K562 (cell line): Measurements from ENCODE around the gene PSPH. TPM values are rescaled to one million over a fixed set of nuclear protein-coding genes. Genes with fewer than 3 reads are reported as not detected.

Experiments used
- ARID1B ChIP-seq: fragments of 450-650 bp; IDR thresholded peaks from 2 replicates; pipeline ENCODE4 v1.6.1; 2016; ENCODE audit warnings: antibody characterized with exemption, mild to moderate bottlenecking, inconsistent platforms
- ESRRB ChIP-seq: fragments of 250-450 bp; sonication (Bioruptor Pico); IDR thresholded peaks from 2 replicates; pipeline ENCODE4 v1.5.0; 2020; ENCODE audit warnings: mild to moderate bottlenecking, moderate library complexity, borderline replicate concordance
- ETV1 ChIP-seq: fragments of 450-650 bp; conservative IDR thresholded peaks from 2 replicates; pipeline ENCODE4 v1.6.1; 2016; ENCODE audit warnings: missing genetic modification characterization, control low read depth, low read depth, missing compliant biosample characterization
- ETV6 ChIP-seq, 3 experiments: fragments of 150-350 bp in 1 of 3; sonication (generic) in 1 of 3; formaldehyde crosslinking in 1 of 3; IDR thresholded peaks; 2 replicates each; pipeline versions ENCODE4 v1.6.1 to v1.8.0; 2014 to 2022; ENCODE audit warnings: borderline replicate concordance in 2 of 3, low read depth in 2 of 3, antibody characterized with exemption in 1 of 3, low read length in 1 of 3, mild to moderate bottlenecking in 1 of 3, missing genetic modification reagents in 1 of 3
- FOXP1 ChIP-seq: sonication (generic); formaldehyde crosslinking; IDR thresholded peaks from 2 replicates; pipeline ENCODE4 v1.8.0; 2022; ENCODE audit warnings: mild to moderate bottlenecking, missing genetic modification reagents
- FUS ChIP-seq: fragments of 200-400 bp; formaldehyde crosslinking; optimal IDR thresholded peaks from 2 replicates; pipeline ENCODE3; 2017; ENCODE audit warnings: low read depth, low read length
- HOXB6 ChIP-seq: fragments of 250-450 bp; sonication (Bioruptor Pico); IDR thresholded peaks from 2 replicates; pipeline ENCODE4 v1.5.1; 2022; ENCODE audit warnings: mild to moderate bottlenecking, borderline replicate concordance
- LARP7 ChIP-seq: fragments of 450-650 bp; IDR thresholded peaks from 2 replicates; pipeline ENCODE4 v1.6.1; 2016
- NR0B1 ChIP-seq: fragments of 450-650 bp; IDR thresholded peaks from one replicate; pipeline ENCODE4 v1.6.1; 2018; ENCODE audit warnings: mild to moderate bottlenecking, moderate library complexity; ENCODE audit not compliant: partially characterized antibody
- NR2F6 ChIP-seq: fragments of 450-650 bp; formaldehyde crosslinking; IDR thresholded peaks from 2 replicates; pipeline ENCODE4 v1.4.0; 2020; ENCODE audit warnings: mild to moderate bottlenecking
- NRF1 ChIP-seq, 2 experiments: fragments of 450-650 bp; IDR thresholded peaks in 1 of 2; conservative IDR thresholded peaks in 1 of 2; 2 replicates each; pipeline ENCODE4 v1.6.1; 2014; ENCODE audit warnings: mild to moderate bottlenecking in 2 of 2
- PHB2 ChIP-seq: fragments of 450-650 bp; IDR thresholded peaks from 2 replicates; pipeline ENCODE4 v1.6.1; 2017; ENCODE audit warnings: low read depth
- RFX5 ChIP-seq: IDR thresholded peaks from 2 replicates; pipeline ENCODE4 v1.6.1; 2011; ENCODE audit warnings: low read depth, mild to moderate bottlenecking, improper control_type of control experiment, low read length
- SAFB ChIP-seq: fragments of 200-400 bp; formaldehyde crosslinking; IDR thresholded peaks from 2 replicates; pipeline ENCODE4 v1.6.1; 2017; ENCODE audit warnings: low read depth, low read length, borderline replicate concordance
- U2AF1 ChIP-seq: fragments of 200-400 bp; formaldehyde crosslinking; optimal IDR thresholded peaks from 2 replicates; pipeline ENCODE3; 2017; ENCODE audit warnings: mild to moderate bottlenecking, low read depth, low read length, moderate library complexity
- ZBTB33 ChIP-seq: sonication (generic); formaldehyde crosslinking; IDR thresholded peaks from 2 replicates; pipeline ENCODE4 v1.8.1; 2023; ENCODE audit warnings: mild to moderate bottlenecking, missing genetic modification reagents
- ZNF384 ChIP-seq: IDR thresholded peaks from 2 replicates; pipeline ENCODE4 v1.6.1; 2012; ENCODE audit warnings: low read depth, low read length, improper control_type of control experiment
- ZNF444 ChIP-seq: fragments of 250-450 bp; sonication (Bioruptor Pico); IDR thresholded peaks from 2 replicates; pipeline ENCODE4 v1.4.0; 2020; ENCODE audit warnings: mild to moderate bottlenecking, moderate library complexity
- ZNF584 ChIP-seq: fragments of 200-800 bp; sonication (Bioruptor generic); IDR thresholded peaks from 2 replicates; pipeline ENCODE4 v1.6.1; 2016; ENCODE audit warnings: low read depth, mild to moderate bottlenecking, missing genetic modification characterization, missing compliant biosample characterization
- polyA plus RNA-seq, 8 experiments: library from polyadenylated mRNA; depleted of rRNA in 4 of 8; stranded (reverse) in 5 of 8; unstranded in 3 of 8; fragments of >200 nt; fragmentation: Nextera tagmentation in 2 of 8; fragmentation: Illumina TruSeq in 1 of 8; extraction: Ambion mirVana in 2 of 8; extraction: Trizol in 1 of 8; gene quantifications; 2 replicates each; pipeline versions ENCODE4 v1.2.1 to v1.2.3, GENCODE V29; 2011 to 2014; ENCODE audit warnings: inconsistent platforms in 1 of 8, missing spikeins in 1 of 8
- total RNA-seq, 7 experiments: library from RNA; depleted of rRNA in 6 of 7; stranded (reverse); fragments of >200 nt in 6 of 7; fragmentation: Illumina TruSeq in 2 of 7; extraction: Trizol in 2 of 7; gene quantifications; 2 replicates each; pipeline versions ENCODE4 v1.2.1 to v1.2.3, GENCODE V29; 2011 to 2021; ENCODE audit warnings: low replicate concordance in 1 of 7
- TF ChIP-seq, protein P1 (sequence below): IDR thresholded peaks from 3 replicates; pipeline ENCODE4 v1.6.1; 2011; ENCODE audit warnings: borderline replicate concordance, mild to moderate bottlenecking, moderate library complexity; ENCODE audit not compliant: insufficient read length; ENCODE audit errors: extremely low read depth

The PSPH gene
- total and polyA plus RNA-seq, 9 of the 15 experiments (the other 6 are each of a cell fraction or from before 2014, with no cell fraction given) = 6.3 to 46.8 (median 20.2) TPM

- TF ChIP-seq ETV1 (tag) = peak; percentile 64
- peak; percentile 85 to 88 for TF ChIP-seq NRF1 (conservative IDR thresholded peaks at IDR 0.05 in 1 of 2, IDR thresholded peaks at IDR 0.05 in 1 of 2)
- peak; percentile 39; the same call in 1 of the 2 replicates for TF ChIP-seq ARID1B
- no peak for TF ChIP-seq ZNF584 (CRISPR knock-in tag)
- TF ChIP-seq ZBTB33 (CRISPR knock-in tag) = 0 out of 2 replicates have a peak, but pooled peaks have one; percentile 18
- TF ChIP-seq ZNF444 (CRISPR knock-in tag) = no peak
- TF ChIP-seq, protein P1, sequence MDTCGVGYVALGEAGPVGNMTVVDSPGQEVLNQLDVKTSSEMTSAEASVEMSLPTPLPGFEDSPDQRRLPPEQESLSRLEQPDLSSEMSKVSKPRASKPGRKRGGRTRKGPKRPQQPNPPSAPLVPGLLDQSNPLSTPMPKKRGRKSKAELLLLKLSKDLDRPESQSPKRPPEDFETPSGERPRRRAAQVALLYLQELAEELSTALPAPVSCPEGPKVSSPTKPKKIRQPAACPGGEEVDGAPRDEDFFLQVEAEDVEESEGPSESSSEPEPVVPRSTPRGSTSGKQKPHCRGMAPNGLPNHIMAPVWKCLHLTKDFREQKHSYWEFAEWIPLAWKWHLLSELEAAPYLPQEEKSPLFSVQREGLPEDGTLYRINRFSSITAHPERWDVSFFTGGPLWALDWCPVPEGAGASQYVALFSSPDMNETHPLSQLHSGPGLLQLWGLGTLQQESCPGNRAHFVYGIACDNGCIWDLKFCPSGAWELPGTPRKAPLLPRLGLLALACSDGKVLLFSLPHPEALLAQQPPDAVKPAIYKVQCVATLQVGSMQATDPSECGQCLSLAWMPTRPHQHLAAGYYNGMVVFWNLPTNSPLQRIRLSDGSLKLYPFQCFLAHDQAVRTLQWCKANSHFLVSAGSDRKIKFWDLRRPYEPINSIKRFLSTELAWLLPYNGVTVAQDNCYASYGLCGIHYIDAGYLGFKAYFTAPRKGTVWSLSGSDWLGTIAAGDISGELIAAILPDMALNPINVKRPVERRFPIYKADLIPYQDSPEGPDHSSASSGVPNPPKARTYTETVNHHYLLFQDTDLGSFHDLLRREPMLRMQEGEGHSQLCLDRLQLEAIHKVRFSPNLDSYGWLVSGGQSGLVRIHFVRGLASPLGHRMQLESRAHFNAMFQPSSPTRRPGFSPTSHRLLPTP = no peak
- TF ChIP-seq SAFB = peak; percentile 83; the same call in 1 of the 2 replicates
- TF ChIP-seq RFX5 = no peak
- TF ChIP-seq LARP7 = no peak
- no peak for TF ChIP-seq HOXB6 (CRISPR knock-in tag)
- TF ChIP-seq NR2F6 (CRISPR knock-in tag) = no peak
- TF ChIP-seq FUS = peak; percentile 80
- TF ChIP-seq ZNF384 = no peak
- no peak for TF ChIP-seq ESRRB (CRISPR knock-in tag)
- TF ChIP-seq ETV6 (IDR thresholded peaks at IDR 0.05; ENCODE audit: borderline replicate concordance in 1 of 2, low read depth in 2 of 2, low read length in 1 of 2) = no peak
- no peak for TF ChIP-seq ETV6 (CRISPR knock-in tag; IDR thresholded peaks at IDR 0.05; ENCODE audit: borderline replicate concordance)
- TF ChIP-seq FOXP1 (CRISPR knock-in tag) = peak; percentile 79
- TF ChIP-seq U2AF1 = no peak
- TF ChIP-seq PHB2 = no peak
- no peak for TF ChIP-seq NR0B1
Observed at GRCh38 chr7:56051339-56052191, at the start of gene PSPH, which contains the start of gene CCT6A (continued).
